NCI-H1436 (cell line): ENCODE measurements around the gene DSG4.

Experiments used
- DNase-seq: peaks from one replicate; lab custom pipeline; 2025; lab: John Stamatoyannopoulos, UW

DSG4 gene

DNA sequence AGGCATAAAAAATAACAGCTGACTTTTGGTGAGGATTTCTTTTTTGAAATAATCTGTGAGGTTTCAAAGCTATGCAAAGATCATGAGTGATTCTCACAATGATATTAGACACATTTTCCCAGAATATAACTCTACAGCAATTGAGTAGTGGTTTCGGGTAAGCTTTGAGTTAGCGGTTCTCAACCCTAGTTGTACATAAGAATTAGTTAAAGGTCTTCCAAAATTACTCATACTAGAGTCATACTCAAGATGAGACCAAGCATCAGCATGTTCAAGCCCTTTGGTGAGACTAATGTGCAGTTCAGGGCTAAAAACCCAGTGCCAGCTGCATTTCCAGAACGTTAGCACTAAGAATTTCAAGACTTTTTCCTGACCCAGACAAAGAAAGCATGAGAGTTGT is 31.1 kb downstream of the DSG4 start:
- no peak for DNase-seq

DNA sequence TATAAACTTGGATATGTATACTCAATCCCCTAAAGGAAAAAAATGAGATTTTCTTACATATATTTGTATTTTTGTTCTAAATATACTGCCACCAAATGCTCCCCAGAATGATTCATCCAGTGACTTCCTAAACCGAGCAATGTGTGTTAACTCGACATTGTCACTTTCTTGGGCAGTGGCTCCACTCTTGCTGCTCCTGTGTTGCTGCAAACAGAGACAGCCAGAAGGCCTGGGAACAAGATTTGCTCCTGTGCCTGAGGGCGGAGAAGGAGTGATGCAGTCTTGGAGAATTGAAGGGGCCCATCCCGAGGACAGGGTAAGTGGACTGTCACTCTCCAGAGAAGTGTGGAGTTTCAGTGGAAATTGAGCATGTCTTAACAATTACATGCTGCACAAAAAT is 32.7 kb downstream of the DSG4 start:
- no peak for DNase-seq

DNA sequence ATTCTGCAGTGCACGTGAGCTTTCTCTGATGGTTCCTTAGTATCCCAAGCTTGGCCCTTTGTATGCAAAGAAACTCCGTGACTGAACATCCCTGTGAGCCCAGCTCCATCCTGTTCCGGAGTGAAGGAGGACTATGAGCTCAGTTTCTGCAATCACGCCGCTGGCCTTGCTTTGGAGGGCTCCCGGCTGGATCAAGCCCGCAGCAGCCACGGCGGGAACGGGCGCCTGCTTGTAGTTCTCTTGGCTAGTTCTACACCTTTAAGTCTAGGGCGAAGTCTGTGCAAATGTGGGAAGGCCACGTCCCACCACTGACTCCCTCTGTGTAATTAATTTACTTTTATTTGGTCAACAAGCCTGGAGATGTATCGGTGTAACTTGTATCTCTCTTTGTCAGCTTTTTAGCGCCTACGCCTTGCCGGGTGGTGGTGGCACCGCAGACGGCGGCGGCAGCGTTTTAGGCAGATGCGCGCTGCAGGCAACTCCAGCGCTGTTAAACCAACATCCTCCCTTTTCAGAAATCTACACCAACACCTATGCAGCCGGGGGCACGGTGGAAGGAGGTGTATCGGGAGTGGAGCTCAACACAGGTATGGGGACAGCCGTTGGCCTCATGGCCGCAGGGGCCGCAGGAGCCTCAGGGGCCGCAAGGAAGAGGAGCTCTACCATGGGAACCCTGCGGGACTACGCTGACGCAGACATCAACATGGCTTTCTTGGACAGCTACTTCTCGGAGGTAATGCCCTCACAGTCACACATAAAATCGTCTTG is 34.3 kb downstream of the DSG4 start:
- DNase-seq, result no peak

DNA sequence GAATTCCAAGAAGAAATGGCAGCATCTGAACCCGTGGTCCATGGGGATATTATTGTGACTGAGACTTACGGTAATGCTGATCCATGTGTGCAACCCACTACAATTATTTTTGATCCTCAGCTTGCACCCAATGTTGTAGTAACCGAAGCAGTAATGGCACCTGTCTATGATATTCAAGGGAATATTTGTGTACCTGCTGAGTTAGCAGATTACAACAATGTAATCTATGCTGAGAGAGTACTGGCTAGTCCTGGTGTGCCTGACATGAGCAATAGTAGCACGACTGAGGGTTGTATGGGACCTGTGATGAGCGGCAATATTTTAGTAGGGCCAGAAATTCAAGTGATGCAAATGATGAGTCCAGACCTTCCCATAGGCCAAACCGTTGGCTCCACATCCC is 36.6 kb downstream of the DSG4 start:
- no peak for DNase-seq

DNA sequence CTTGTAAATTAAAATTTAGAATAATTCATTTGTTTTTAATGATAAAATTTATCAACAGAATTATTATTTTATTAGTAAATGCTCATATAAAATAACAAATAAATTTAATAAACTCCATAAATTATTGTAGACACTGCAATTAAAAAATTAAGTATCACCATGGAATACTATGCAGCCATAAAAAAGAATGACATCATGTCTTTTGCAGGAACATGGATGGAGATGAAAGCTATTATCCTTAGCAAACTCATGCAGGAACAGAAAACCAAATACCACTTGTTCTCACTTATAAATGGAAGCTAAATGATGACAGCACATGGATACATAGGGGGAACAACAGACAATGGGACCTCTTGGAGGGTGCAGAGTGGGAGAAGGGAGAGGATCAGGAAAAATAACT is 41.3 kb downstream of the DSG4 start:
- no peak for DNase-seq

DNA sequence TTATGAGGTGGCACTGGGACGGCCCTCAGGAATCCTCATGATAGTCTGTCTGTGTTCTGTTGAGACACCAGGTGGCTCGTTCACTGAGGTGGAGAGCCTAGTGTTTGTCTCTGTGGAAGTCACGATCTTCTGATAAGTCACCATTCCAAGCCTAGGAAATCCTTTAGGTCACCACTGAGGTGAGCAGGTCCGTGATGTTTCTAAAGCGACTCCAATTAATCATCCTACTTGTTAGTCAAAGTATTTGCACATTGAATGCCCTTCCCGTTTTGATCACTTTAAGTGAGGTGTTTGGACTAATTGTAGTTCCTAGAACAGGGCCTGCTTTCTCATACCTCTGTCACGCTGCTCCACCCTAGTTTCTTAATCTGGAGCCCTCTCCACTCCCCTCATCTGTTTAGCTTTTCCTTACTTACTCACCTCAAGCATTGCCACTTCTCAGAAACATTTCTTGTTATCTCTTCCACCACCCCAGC is 42.9 kb downstream of the DSG4 start:
- no peak for DNase-seq

DNA sequence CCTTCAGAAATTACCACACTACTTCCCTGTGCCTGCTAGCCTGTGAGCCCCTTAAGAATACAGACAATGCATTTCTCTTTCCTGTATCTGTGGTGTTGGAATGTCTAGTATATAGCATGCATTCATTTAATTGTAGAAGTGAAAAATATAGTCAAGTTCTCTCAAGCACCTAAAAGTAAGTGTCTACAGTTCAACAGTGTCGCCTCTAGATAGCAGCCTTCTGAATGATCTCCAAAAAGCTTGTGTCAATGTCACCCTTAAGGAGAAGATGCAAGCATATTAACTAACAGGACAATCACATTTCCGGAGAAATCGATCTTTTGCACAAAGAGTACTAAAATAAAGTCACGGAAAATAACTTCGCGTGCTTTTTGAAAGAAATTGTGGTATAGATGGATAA is 43.5 kb downstream of the DSG4 start:
- DNase-seq, result no peak

DNA sequence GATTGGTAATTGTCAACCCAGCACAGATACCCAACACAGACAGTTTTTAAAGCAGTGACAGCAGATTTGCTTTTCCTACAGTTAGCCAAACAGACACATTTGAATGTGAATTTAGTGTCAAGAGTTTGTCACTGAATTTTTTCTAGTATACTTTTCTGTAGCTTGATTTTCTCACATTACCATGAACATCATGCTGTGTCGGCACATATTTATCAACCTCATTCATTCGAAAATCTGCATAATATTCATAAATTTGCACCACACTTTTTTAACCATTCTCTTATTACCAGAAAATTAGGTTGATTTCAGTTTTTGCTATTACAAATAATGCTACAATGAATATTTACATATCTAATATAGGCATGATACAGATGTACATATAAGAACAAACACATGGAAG is 43.9 kb downstream of the DSG4 start:
- no peak for DNase-seq

DNA sequence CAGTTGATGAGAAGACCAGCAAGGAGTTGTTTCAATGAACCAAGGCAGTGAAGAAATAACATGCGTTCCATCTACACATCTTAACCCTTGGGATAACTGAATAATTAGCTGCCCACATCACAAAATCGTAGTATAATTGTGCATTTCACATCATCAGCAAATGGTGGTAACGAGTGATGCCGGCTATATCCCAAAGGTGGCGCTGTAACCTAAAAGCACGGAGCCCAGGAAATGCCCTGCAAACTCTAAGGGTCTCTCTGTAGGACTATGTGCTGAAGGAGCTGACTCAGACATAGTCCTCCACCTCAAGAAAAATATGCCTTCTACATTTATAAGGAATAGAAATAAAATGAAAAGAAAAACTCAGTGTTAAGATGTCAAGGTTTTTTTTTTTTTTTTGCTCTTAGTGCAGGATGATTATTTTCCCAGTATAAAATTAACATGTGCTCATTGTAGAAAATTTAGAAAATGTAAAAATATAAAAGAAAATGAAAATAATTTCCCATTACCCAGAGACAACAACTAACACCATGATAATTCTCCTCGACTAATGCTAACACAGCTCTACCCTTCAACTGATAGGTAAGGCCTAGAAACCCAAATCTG is 47.9 kb downstream of the DSG4 start:
- DNase-seq, result no peak

DNA sequence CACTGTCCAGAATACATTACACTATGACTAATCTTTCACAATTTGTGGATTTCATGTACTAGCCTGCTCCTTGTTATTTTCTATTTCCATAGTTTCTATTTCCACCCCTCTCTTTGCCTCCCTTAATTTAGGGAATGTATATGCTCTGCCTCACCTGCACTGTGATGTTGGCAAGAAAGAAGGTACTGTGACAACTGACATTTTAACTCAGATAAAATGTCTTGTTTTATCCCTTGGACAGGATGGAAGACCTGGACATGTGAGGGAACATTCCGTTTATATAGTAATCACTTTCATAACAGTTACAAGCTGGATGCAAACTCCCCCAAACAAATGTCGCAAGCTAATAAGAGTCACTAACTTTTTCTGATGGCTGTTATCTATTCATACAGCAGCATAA is 49.4 kb downstream of the DSG4 start:
- DNase-seq, result no peak

DNA sequence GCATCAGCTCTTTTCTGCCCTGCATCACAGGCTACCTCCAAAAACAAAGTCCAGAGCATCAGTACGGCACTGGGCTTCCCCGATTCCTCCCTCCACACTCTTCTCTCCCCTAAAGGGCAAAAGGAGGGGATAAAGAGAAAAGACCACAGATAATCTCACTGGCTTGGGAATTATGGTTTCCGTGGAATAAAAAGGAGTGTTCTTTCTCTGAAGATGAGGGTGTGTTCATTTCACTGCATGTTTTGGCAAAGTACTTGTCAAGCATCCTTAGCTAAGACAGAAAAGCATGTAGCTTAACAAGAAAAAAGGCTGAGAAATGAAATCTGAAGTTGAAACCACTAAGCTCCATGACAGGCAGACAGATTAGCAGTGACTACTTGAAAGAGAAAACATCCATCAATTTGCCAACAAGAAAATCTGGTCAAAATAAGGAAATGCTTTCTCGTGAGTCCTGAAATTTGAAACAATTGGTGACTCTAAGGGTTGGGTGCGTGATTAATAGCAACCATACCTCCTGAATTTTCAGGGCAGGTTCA is 50.4 kb downstream of the DSG4 start:
- DNase-seq, result no peak

DNA sequence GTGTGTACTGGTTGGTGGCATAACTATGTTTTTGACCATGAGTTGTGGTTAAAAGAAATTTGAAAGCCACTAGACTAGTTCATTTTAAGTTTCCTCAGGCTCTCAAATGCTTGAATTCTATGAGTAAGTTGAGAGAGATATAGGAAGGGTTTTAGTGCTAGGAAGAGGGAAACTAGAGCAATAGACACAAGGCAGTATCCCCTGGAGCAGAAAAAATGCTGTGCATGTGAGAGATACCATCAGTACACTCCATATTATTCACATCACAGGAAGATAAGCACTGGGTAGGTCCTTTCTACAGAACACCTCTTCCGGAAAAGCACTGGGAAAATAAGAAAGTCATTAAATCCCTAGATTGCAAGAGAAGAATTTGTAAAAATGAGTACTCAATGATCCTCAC is 51.6 kb downstream of the DSG4 start:
- no peak for DNase-seq

DNA sequence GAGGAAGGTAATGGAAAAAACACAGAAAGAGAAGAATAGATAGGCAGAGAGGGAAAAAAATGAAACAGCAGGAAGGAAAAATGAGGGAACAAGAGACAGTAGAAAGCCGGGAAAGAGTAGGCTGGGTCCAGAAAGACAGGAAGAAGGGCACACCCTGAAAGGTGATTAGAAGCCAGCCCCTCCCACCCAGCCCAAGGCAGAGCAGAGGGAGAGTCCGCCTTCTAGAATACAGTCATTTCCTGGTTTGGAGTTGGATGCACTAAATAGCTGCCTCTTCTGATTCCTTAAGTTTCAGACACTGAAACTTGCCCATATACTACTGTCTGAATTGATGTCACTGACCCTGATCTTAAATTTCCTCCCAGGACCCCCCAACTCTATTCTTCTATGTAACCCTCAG is 53.0 kb downstream of the DSG4 start:
- DNase-seq, result no peak

DNA sequence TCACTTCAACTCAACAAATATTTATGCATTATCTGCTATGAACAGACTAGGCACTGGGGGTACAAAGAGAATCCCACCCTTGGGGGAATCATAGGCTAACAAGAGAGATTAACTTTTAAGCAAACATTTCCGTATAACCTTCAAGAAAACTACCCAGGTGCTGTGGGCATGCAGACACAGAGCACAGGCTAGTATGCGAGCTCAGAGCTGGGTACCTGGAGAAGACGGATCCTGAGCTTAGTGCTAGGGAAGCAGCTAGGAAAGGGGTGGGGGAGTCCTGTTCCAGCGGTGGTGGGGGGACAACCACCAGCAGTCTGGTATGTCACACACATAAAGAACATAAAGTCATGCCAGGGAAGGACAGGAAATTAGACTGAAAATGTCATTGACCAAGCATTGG is 53.5 kb downstream of the DSG4 start:
- DNase-seq, result no peak

DNA sequence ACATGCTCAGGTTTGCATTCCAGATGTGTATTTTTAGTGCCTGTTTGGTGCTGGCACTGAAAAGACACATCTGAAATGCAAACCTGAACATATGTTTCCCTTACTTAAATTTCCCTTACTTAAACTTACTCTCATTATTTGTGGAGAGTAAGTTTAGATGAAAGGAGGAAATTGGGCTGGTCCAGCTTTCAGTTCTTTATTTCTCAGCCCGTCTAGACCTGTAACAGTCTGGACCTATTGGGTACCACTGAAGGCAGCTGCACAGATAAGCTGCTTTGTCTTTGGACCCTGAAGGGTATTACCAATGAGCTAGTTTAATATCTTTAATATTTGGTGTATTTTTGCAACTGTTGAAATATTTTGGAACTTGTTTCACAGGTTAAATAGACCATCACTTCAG is 54.0 kb downstream of the DSG4 start:
- DNase-seq, result no peak

DNA sequence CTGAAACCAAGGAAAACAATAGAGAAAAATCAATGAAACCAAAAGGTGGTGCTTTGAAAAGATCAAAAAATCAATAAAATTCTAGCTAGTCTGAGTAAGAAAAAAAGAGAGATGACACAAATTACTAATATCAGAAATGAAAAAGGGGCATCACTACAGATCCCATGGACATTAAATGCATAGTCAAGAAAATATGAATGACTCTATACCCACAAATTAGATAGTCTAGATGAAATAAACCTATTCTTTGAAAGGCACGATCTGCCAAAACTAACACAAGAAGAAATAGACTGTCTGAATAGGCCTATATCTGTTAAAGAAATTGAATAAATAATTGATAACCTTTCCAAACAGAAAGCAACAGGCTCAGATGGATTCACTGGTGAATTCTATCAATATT is 55.7 kb downstream of the DSG4 start:
- DNase-seq, result no peak

DNA sequence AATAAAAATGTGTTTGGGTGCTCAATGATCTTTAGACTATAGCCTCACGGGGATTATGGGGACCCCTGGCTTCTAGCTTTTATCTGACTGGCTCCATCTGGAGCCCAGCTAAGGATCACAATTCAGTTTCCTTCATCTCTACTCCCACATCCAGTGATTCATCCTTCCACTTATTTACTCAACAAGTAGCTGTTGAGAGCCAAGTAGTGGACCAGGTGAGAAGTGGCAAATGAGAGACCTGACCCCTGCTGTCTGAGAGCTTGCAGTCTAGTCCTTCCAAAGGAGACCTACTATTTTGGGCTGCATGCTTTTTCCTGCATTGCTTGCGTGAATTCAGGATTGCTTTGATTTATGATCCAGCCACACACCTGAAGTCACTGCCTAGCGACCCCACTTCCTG is 60.2 kb downstream of the DSG4 start:
- DNase-seq, result no peak

DNA sequence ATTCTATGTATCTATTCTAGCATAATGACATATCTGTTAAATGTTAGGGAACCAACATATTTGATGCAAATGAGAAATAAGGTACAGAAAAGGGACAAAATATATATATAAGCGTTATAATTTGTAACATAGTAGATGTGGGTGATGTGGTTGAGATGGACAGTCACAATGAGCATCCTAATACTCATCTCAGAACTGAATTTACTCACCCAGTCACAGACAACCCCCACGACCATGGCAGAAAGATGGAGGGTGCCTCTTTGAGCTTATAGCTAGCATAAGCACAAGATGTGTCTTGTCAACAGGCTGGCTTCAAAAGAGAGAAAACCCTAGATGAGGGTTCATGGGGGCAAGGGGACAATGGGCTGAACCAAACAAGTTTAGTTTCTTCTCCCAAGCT is 61.8 kb downstream of the DSG4 start:
- no peak for DNase-seq

DNA sequence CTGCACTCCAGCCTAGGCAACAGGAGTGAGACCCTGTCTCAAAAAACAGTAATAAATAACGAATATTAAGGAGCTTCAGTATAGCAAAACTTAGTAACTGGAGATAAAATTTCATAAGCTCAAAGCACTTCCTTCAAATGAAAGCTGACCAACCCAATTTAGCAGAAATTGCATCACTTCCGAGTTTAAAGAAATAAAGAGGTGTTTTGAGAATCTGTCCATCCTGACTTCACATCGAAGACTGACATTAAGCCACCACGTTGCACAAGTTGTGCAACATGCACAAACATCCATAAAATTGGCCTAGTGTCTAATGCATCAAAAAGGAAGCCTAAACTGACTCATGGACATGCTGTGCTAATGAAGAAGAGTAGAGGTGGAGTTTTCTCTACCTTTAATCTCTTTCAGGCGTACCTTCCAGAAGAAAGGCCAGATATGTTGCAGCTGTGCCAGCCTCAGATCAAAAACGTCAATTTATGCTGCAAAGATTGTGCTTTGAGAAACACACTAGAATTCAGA is 63.3 kb downstream of the DSG4 start:
- DNase-seq, result no peak

DNA sequence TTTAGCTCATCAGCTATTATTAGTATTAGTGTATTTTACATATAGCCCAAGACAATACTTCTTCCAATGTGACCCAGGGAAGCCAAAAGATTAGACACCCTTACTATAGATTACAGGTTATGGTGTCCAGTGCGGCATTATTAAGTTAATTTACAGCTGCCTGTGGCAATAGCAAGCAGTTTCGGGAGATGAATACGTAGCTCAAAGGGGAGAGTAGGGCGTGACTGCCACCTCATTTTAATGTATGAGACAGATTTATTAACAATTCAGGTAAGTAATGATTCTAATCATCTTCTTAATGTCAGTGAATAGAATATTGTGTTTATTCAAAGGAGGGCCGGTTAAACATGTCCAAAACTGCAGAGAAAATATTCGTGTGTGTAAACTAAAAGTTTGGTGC is 64.2 kb downstream of the DSG4 start:
- DNase-seq, result no peak

DNA sequence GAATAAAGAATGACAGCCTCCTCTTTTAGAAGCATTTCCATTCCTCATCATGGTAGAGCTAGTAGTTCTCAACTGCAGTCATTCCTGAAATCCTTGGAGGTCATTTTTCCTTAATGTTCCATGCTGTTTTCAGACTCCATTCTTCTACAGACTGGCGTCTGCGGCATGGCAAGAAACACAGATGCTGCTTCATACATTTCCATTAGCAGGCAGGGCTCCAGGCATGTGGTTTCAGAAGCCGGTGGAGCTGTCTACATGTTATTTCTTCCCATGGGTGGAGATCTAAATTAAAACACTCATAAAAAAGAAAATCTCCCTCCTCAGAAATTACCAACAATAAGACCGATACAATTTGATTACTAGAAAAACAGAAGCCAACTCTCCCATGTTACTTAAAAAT is 64.9 kb downstream of the DSG4 start:
- DNase-seq, result no peak

DNA sequence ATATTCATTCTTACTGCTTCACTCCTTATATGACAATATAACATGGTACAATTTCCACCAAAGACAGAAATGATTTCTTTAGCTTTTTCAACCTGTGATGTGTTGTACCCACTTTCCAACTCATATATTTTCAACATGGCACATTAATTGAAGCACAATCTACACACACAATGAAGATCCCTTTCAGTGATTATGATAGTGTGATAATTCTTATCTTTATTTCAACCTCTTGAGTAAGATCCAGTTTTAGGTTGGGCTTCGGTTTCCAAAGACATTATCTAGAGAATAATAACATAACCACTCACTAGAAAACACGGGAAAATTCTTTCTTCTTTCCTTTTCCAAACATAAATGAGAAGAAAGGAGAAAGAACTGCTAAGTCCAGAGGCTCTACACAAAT is 67.6 kb downstream of the DSG4 start:
- DNase-seq, result no peak

DNA sequence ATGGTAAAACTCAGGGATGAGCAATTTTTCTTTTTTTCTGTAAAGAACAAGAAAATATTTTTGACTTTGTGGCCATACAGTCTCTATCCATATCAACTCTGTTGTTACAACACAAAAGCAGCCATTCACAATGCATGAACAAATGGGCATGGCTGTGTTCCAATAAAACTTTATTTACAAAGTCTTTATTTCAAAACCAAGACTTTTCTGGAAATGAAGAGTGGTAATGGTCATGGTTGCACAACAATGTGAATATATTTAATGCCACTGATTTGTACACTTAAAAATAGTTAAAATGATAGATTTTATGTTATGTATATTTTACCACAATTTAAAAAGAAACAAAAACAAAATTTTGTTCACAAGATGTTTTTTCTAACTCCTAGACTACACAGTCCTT is 69.3 kb downstream of the DSG4 start:
- DNase-seq, result no peak

DNA sequence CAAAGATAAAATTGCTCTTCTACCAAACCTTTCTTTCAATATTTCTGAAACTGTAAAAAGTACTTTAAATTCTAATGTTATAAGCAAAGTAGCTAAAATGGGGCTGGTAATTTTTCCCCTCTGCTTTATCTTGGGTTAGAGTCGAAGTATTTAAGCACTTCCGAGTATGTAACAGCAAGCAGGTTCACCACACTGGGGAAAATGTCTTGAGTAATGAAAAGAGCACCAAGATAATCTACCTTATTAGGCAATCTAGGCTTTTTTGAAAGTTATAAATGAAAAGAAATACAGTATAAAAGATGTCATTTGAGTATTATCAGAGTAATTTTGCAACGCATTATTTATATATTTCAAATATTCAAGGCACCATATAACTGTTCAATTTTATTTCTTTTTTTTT is 70.3 kb downstream of the DSG4 start:
- DNase-seq, result no peak
